Measurements from ENCODE around the gene IFIT1.
"Not testable (repeated sequence)": the region's sequence is repeated elsewhere in the genome, so short reads cannot be mapped to it uniquely, and the experiment has no call there.

The IFIT1 gene

GRCh38 chr10:89440226-89441009 lies 48.0 kb downstream of the IFIT1 start:
- DNase-seq (ENCODE audit: low spot score) = no peak

GRCh38 chr10:89442289-89442688 lies 49.9 kb downstream of the IFIT1 start:
- DNase-seq (ENCODE audit: low spot score) = no peak

- DNase-seq (ENCODE audit: low spot score) = not testable (repeated sequence)
Measured at GRCh38 chr10:89444819-89445218, 52.4 kb downstream of the IFIT1 start.

GRCh38 chr10:89450901-89451300 lies 58.5 kb downstream of the IFIT1 start:
- DNase-seq (ENCODE audit: low spot score) = no peak

GRCh38 chr10:89452193-89452592 lies 59.8 kb downstream of the IFIT1 start:
- no peak for DNase-seq (ENCODE audit: low spot score)

GRCh38 chr10:89454561-89455347 lies 62.3 kb downstream of the IFIT1 start:
- no peak for DNase-seq (ENCODE audit: low spot score)

Data from AG08396 (cell line).